Activated T-cell treated with anti-CD3 and anti-CD28 coated beads, Interleukin-2, amount 50 U/mL, for 1 hour (primary cell): ENCODE results near the gene GRIK4.
"Not testable (repeated sequence)": the region's sequence is repeated elsewhere in the genome, so short reads cannot be mapped to it uniquely, and the experiment has no call there.

Experiments
- DNase-seq: peaks from one replicate; pipeline ENCODE4 v3.0.0-alpha.2; 2020

GRIK4 gene

GRCh38 chr11:120577624-120578363, 66.2 kb downstream of the GRIK4 start:
- DNase-seq = no peak

GRCh38 chr11:120578596-120579154, 67.1 kb downstream of the GRIK4 start:
- DNase-seq = no peak

DNA sequence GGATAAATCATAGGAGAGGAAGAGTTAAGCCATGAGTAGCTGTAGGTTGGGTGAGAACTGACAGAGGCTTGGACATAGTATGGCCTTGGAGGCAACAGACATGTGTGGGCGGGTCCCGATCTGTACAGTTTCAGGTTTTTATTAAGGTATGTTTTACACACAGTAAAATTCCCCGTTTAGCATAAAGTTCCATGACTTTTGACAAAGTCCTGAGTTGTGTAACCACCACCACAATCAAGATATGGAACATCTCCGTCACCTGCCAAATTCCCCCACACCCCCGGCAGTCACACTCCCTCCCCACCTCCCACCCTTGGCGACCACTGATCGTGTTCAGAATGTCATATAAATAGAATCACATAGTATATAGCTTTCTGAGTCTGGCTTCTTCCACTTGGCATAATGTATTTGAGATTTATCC, 68.1 kb downstream of the GRIK4 start:
- no peak for DNase-seq

GRCh38 chr11:120581313-120581712, 69.8 kb downstream of the GRIK4 start:
- no peak for DNase-seq

- DNase-seq = not testable (repeated sequence)
Observed at GRCh38 chr11:120582535-120582934, 71.0 kb downstream of the GRIK4 start.

DNA sequence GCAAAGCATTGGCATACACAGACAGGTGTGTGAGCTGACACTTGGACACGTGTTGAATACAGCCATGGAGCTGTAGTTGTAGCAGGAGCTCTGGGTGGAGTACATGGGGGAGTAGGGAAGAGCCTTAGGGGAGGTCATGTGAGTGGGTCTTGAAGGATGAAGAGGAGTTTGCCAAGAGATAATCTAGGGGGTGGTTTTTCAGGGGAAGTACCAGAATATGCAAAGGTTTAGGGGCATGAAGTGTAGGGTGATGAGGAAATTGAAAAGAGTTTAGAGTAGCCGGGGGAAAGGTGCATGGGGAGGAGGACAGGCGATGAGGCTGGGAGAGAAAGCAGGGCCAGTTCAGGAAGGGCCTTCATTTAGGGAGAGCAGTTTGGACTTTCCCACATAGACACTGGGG, 74.5 kb downstream of the GRIK4 start:
- no peak for DNase-seq

GRCh38 chr11:120586728-120587127, 75.2 kb downstream of the GRIK4 start:
- DNase-seq = no peak

- no peak for DNase-seq
Observed at GRCh38 chr11:120587299-120587698, 75.8 kb downstream of the GRIK4 start.

DNA sequence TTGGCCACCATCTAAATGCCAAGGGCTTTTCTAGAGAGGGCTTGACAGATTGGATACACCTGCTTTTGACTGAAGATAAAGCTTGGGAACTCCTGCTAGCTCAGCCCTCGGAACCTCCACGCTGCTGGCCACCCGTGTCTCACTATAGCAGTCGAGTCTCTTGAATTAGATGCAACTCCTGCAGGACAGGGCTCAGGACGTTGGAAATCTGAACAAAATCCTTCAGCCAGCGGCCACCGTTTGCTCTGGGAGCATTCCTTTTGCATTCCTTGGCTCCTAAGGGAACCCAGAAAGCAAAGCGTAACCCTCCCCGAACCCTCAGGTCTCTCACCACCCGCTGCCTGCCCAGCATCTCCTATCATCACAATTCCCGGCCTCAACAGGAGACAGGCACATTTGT, 77.8 kb downstream of the GRIK4 start:
- DNase-seq = no peak

GRCh38 chr11:120590472-120590871, 78.9 kb downstream of the GRIK4 start:
- DNase-seq = no peak

DNA sequence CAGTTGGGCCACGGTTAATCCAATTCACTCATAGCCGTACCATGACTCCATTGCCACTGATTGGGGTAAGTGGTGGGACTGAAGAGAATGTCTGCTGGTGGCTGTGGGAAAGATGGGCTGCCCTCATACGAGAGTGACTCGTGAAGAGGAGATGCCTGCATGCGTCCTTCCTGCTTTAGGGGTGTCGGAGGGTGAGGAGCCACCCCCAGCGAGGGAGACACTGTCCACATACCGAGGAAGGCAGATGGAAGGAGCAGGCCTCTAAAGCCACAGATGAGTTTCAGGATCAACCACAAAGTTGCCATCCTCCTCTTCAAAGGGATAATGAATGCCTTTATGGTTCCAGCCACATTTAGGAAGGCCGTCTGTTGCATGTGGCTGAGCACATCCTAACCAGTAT, 83.2 kb downstream of the GRIK4 start:
- DNase-seq = no peak

DNA sequence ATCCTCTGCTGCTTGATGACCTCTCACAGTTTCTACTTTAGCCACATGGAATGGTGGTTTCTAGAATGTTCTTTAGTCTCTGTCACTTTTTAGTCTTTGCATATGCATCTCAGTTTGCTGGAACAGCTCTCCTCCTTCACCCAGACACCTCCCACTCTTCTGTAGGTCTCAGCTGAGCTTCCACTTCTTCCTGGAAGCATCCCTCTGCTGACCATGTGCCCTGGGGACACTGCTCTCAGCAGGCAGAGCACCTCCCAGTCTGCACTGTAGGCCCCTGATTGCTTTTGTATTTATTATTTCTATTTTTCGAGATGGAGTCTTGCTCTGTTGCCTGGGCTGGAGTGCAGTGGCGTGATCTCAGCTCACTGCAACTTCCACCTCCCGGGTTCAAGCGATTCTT, 84.0 kb downstream of the GRIK4 start:
- DNase-seq = no peak

DNA sequence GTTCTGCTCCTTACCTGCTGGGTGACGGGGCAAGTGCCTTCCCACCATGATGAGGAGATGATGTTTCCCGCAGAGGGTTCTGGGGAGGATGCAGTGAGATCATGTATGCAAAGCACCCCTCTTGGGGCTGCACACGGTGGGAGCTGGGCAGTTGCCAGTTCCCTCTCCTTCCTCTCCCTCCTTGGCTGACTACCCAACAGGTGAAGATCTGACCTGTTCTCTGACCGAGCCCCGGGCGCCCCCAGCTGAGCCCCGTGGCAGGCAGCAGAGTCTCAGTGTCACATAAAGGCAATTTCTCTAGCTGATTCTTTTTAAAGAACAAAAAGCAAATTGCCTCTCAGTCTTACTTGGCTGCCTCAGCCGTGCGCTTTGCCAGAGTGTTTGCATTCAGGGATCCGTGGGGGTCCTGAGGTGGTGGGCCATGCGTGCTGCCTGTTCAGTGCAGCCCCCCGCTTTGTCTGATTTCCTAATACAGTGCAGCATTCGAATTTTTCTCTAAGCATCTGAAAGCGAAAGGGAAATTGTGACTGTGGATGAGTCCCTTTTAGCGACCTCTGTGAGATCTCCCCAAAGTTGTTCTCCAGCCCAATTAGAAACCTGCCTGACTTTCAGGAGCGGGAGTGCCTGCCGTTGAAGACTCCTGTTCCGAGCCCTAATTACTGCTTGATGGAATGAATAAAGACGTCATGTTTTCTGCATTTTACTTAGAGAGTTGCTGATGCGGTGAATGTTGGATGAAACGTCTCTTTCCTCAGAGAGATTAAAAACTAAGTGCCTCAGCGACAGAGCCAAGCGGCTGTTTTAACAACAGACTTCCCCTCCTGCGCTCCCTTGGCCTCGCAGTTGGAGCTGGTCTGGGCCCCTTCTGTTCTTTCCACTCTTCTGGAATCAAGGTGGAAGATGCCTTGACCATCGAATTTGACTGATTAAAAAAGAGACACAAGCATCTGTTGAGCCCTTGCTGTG, 86.0 kb downstream of the GRIK4 start:
- DNase-seq = no peak

DNA sequence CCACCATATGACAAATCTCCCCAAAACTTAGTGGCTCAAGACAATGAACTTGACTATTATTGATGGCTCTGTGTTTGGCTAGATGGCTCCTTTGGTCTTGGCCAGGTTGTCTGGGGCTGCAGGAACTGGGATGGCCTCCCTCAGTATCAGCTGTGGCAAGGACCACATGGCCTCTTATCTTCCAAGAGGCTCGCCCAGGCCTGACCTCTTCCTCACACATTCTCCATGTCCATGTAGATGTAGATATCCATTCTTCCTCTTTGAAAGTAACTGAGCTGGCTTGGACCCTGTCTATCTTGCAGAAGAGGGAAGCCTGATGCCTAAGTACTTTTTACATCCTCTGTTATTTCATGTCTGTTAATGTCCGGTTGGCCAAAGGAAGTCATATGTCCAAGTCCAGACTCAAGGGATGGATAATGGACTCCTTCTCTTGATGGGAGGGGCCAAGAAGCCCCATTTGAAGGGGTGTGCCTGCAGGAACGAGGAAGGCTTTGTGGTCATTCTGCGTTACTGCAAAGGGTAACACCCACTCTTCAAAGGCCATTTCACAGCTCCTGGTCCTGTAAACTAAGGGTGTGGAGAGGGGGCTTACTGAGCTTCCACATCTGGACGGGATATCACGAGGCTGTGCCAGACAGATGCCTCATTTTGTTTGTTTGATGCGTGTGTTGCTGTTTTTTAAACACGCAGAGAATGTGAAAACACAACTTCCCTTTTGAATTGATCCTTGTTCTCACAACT, 87.1 kb downstream of the GRIK4 start:
- DNase-seq = no peak

- DNase-seq = no peak
Observed at GRCh38 chr11:120599816-120600420, 88.4 kb downstream of the GRIK4 start.

DNA sequence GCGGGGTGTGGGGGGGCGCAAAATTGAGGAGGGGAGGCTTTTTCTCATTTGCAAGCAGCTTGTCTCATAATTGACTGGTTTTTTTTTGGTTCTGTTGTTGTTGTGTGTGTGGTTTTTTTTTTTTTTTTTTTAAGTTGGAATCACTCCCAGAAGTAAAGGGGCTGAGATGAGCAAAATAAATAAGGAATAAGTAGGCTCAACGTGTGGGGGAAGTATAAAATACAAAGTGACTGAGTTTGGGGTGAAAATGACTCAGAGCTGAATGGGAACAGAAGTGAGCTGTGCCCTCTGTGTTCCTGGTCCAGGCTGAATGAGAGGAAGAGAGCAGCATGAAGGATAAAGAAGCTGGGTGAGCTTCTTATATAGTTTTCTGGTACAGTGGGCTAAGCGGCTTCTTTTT, 90.0 kb downstream of the GRIK4 start:
- DNase-seq = no peak

- no peak for DNase-seq
Observed at GRCh38 chr11:120603071-120603470, 91.5 kb downstream of the GRIK4 start.

DNA sequence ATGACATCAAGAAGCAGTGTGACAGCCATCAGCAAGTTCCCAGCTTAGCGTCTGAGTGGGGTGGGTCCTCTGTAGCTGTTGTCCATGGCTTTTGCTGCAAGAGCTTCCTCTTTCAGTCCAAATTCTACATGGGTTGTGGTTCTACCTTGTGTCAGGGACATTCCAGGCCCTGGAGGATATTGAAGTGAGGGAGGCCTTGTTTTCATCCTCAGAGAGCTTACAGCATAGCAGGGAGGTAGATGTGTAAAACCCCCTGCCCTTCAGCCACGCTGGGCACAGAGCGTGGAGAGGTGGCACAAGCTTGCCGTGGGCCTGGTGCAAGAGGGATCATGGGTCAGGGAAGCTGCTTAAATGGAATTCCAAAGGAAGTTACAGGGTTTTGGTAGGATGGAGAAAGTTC, 93.9 kb downstream of the GRIK4 start:
- no peak for DNase-seq

GRCh38 chr11:120606211-120607010, 94.9 kb downstream of the GRIK4 start:
- DNase-seq = no peak

DNA sequence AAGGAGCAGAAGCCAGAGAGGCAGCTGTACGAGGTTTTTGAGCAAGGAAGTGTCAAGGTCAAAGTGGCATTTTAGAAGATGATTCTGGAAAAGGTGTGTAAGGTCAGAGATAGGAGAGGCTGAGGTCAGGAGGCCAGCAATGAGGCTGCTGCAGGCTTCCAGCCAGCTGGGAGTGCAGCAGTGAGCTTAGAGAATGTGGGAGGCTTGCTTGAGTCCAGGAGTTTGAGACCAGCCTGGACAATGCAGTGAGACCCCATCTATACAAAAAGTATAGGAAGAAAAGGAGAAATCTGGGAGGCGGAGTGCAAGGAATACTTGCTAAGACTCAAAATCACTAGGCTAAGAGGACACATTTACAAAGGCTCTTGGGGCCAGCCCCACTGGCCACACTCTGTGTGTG, 96.5 kb downstream of the GRIK4 start:
- DNase-seq = no peak

- DNase-seq = no peak
Observed at GRCh38 chr11:120608760-120609211, 97.2 kb downstream of the GRIK4 start.

- no peak for DNase-seq
Observed at GRCh38 chr11:120610111-120610510, 98.6 kb downstream of the GRIK4 start.
